Cerebellar nuclear complex (tissue), 1 donor: ENCODE data around the gene NDST3.
"Not testable (repeated sequence)": the region's sequence is repeated elsewhere in the genome, so short reads cannot be mapped to it uniquely, and the experiment has no call there.

Experiments
- DNase-seq, 2 experiments: peaks; one replicate each; lab custom pipeline; 2025; lab: John Stamatoyannopoulos, UW

NDST3 gene

GRCh38 chr4:118273642-118274041, 239.4 kb downstream of the NDST3 start:
- DNase-seq, result no peak

- no peak for DNase-seq
Measured at GRCh38 chr4:118276580-118276979, 242.3 kb downstream of the NDST3 start.

- DNase-seq, result no peak
Measured at GRCh38 chr4:118277243-118277642, 243.0 kb downstream of the NDST3 start.

GRCh38 chr4:118278473-118279274, 244.4 kb downstream of the NDST3 start:
- DNase-seq, result peak; percentile 68 to 80

- DNase-seq, result no peak
Measured at GRCh38 chr4:118279328-118279727, 245.0 kb downstream of the NDST3 start.

GRCh38 chr4:118279920-118280432, 245.7 kb downstream of the NDST3 start:
- no peak for DNase-seq

- DNase-seq, result peak in 1 of 2 experiments; percentile 9
Measured at GRCh38 chr4:118280501-118281218, 246.4 kb downstream of the NDST3 start.

GRCh38 chr4:118281611-118282442, 247.5 kb downstream of the NDST3 start:
- peak in 1 of 2 experiments; percentile 3 for DNase-seq

GRCh38 chr4:118282692-118283091, 248.4 kb downstream of the NDST3 start:
- no peak for DNase-seq

GRCh38 chr4:118284169-118284568, 249.9 kb downstream of the NDST3 start:
- DNase-seq, result no peak

GRCh38 chr4:118285931-118286330, 251.6 kb downstream of the NDST3 start:
- no peak for DNase-seq

GRCh38 chr4:118286685-118287084, 252.4 kb downstream of the NDST3 start:
- no peak for DNase-seq

- DNase-seq, result no peak
Measured at GRCh38 chr4:118287711-118288451, 253.6 kb downstream of the NDST3 start.

GRCh38 chr4:118289794-118290193, 255.5 kb downstream of the NDST3 start:
- DNase-seq, result no peak

GRCh38 chr4:118290951-118291350, 256.7 kb downstream of the NDST3 start:
- DNase-seq, result no peak

GRCh38 chr4:118296729-118297128, 262.4 kb downstream of the NDST3 start:
- DNase-seq, result no peak

GRCh38 chr4:118299619-118300018, 265.3 kb downstream of the NDST3 start:
- DNase-seq, result not testable (repeated sequence)

GRCh38 chr4:118307643-118308042, 273.4 kb downstream of the NDST3 start:
- DNase-seq, result no peak
